Heart right ventricle (tissue), 16 donors: ENCODE data around the gene GLB1L3. TPM values are rescaled to one million over a fixed set of nuclear protein-coding genes. Genes with fewer than 3 reads are reported as not detected.

ENCODE experiments used
- ATAC-seq, 8 donors: fragments of 200-7000 bp; cut with Tn5 transposase; one replicate each; pipeline ENCODE4 v1.9.1; 2020; ENCODE audit warnings: mild to moderate bottlenecking in 8 of 8, moderate library complexity in 8 of 8, moderate number of reproducible peaks in 1 of 8
- DNase-seq, 2 donors: peaks; one replicate each; pipeline ENCODE4 v3.0.0-alpha.2; 2020
- H3K27ac ChIP-seq, 10 donors: fragments of 200-600 bp; sonication (generic) in 2 of 10; one replicate each; pipeline versions ENCODE4 v1.5.0 to v1.8.0; 2020 to 2022; ENCODE audit warnings: mild to moderate bottlenecking in 3 of 10
- H3K27me3 ChIP-seq, 7 donors: fragments of 200-600 bp; one replicate each; pipeline ENCODE4 v1.8.0; 2021 to 2022; ENCODE audit warnings: mild to moderate bottlenecking in 2 of 7
- H3K36me3 ChIP-seq, 9 donors: fragments of 200-600 bp; sonication (generic) in 1 of 9; one replicate each; pipeline versions ENCODE4 v1.5.0 to v1.8.0; 2020 to 2022; ENCODE audit warnings: mild to moderate bottlenecking in 2 of 9
- H3K4me1 ChIP-seq, 9 donors: fragments of 200-600 bp; sonication (generic) in 1 of 9; one replicate each; pipeline versions ENCODE4 v1.5.0 to v1.8.0; 2020 to 2022; ENCODE audit warnings: mild to moderate bottlenecking in 4 of 9
- H3K4me3 ChIP-seq, 10 donors: fragments of 200-600 bp; sonication (generic) in 2 of 10; one replicate each; pipeline versions ENCODE4 v1.5.0 to v1.8.0; 2020 to 2022; ENCODE audit warnings: mild to moderate bottlenecking in 7 of 10, moderate library complexity in 2 of 10
- H3K9me3 ChIP-seq, 11 donors: fragments of 200-600 bp in 10 of 11; sonication (generic) in 2 of 11; one replicate each; pipeline versions ENCODE4 v1.5.0 to v1.8.0; 2013 to 2022; ENCODE audit warnings: mild to moderate bottlenecking in 2 of 11, control low read depth in 1 of 11, moderate library complexity in 1 of 11
- CTCF ChIP-seq, 9 donors: fragments of 200-600 bp; sonication (generic) in 2 of 9; IDR thresholded peaks; one replicate each; pipeline versions ENCODE4 v1.5.0 to v1.8.0; 2021 to 2022; ENCODE audit warnings: antibody characterized with exemption in 9 of 9, mild to moderate bottlenecking in 5 of 9, moderate library complexity in 1 of 9
- WGBS, 2 donors: extraction: QIAGEN DNeasy Blood & Tissue Kit; methylation state at CpG; one replicate each; pipeline ENCODE4 v1.1.7; 2013; ENCODE audit warnings: inconsistent platforms in 1 of 2; 5-methylcytosine and 5-hydroxymethylcytosine counted together
- intact Hi-C, 10 donors: fragments of 100-400 bp; cut with DNase I; formaldehyde crosslinking; loops; one replicate each; pipeline versions ENCODE4 v1.11.1 to v1.14.2; 2022
- polyA plus RNA-seq, 2 donors: library from polyadenylated mRNA; stranded (reverse); fragments of 200-250 nt; gene quantifications; one replicate each; pipeline ENCODE4 v1.2.3, GENCODE V29; 2013
- total RNA-seq, 10 donors: library from RNA; stranded (reverse); fragmentation: NEBNext Ultra II Directional in 3 of 10; extraction: Animal tissue kit (Norgen Biotek cat#: 25700) in 3 of 10; gene quantifications; one replicate each; pipeline versions ENCODE4 v1.2.1 to v1.2.4, GENCODE V29; 2021 to 2023
- donor health status: Arrhythmogenic right ventricular cardiomyopathy.
- donor health status: ischemic (EF 13 %, LVEDD 7.1; RV severe dilation, severe dysfunction).
- donor health status: healthy with polysubstance abuse.
- donor health status: DM: no; HTN: yes; CAD: no.
- donor health status: DM: no; HTN: no; CAD: no.
- donor health status: ischemic (EF 25% LVEDD 6.9; RV normal size, moderate dysfunction).
- donor health status: ischemic (EF 25% LVEDD 5.7; RV mildly dilated, moderate dysfunction).
- donor health status: healthy.
- donor health status: DM: yes; HTN: yes; CAD: no.
- donor health status: Ischemic cardiomyopathy.
- donor health status: ischemic (EF 35%, LVEDD 5.7; RV mildly dilated, moderate dysfunction).
- donor health status: nonischemic (EF 11% LVEDD 7.7; RV severe dilation, severe dysfunction).
- donor health status: DM: yes; HTN: yes; CAD: no.
- donor health status: PGD.
- donor health status: ischemic (EF 29% LVEDD 5.4; RV normal size, mild dysfunction).
- donor health status: nonischemic (EF 23%, LVEDD 6.1; RV moderate dilation, normal function).

The GLB1L3 gene
- total and polyA plus RNA-seq, 12 donors, result not detected

- no peak for ATAC-seq
- intact Hi-C loops, result no loop called here
- WGBS, 2 donors, result 74 to 77% methylated on average over 7 of the region's 7 CpGs
Observed at GRCh38 chr11:134333312-134333711, 57.1 kb downstream of the GLB1L3 start.

GRCh38 chr11:134333946-134334345 lies 57.8 kb downstream of the GLB1L3 start:
- no peak for TF ChIP-seq CTCF (IDR thresholded peaks at IDR 0.05)
- ATAC-seq (no peak), DNase-seq (no peak)
- 45 to 65% methylated on average over 3 of the region's 3 CpGs for WGBS, 2 donors
- intact Hi-C loops, result no loop called here
- Histone ChIP-seq H3K27ac (no peak overlapping the region), H3K9me3 (no peaks in the 10 kb centered on the region), H3K4me3 (no peak overlapping the region), H3K27me3 (peaks cover 0 to 47% (median 35%) of the 10 kb centered on the region in 7 donors), H3K36me3 (no peaks in the 10 kb centered on the region), H3K4me1 (peaks cover 5 to 21% (median 14%) of the 10 kb centered on the region in 9 donors)

More at GRCh38 chr11:134333312-134333711, 57.1 kb downstream of the GLB1L3 start:
- Histone ChIP-seq H3K36me3 (no peaks in the 10 kb centered on the region), H3K4me1 (peaks cover 5 to 21% (median 14%) of the 10 kb centered on the region in 9 donors), H3K27me3 (peaks cover 0 to 47% (median 35%) of the 10 kb centered on the region in 7 donors), H3K27ac (no peak overlapping the region), H3K4me3 (no peak overlapping the region), H3K9me3 (no peaks in the 10 kb centered on the region)
- DNase-seq, result no peak
- no peak for TF ChIP-seq CTCF (IDR thresholded peaks at IDR 0.05)

GRCh38 chr11:134334796-134335571 lies 58.8 kb downstream of the GLB1L3 start:
- no peak for ATAC-seq
- Histone ChIP-seq H3K9me3 (no peaks in the 10 kb centered on the region), H3K27me3 (peaks cover 0 to 45% (median 35%) of the 10 kb centered on the region in 7 donors), H3K36me3 (no peaks in the 10 kb centered on the region), H3K4me3 (no peak overlapping the region), H3K4me1 (peaks cover 5 to 21% (median 14%) of the 10 kb centered on the region in 9 donors), H3K27ac (no peak overlapping the region)
- no peak for DNase-seq
- no peak for TF ChIP-seq CTCF (IDR thresholded peaks at IDR 0.05)
- intact Hi-C loops, result no loop called here
- WGBS, 2 donors, result 86 to 89% methylated on average over 10 of the region's 10 CpGs

GRCh38 chr11:134337051-134337450 lies 60.9 kb downstream of the GLB1L3 start:
- TF ChIP-seq CTCF (IDR thresholded peaks at IDR 0.05), result no peak
- H3K27me3 ChIP-seq, result peaks cover 0 to 30% (median 19%) of the 10 kb centered on the region in 7 donors
- H3K4me3 ChIP-seq, result no peak overlapping the region
- no peak for DNase-seq
- no peaks in the 10 kb centered on the region for H3K9me3 ChIP-seq
- no peak overlapping the region for H3K27ac ChIP-seq
- peaks cover 2 to 7% (median 5%) of the 10 kb centered on the region in 9 donors for H3K4me1 ChIP-seq
- no peaks in the 10 kb centered on the region for H3K36me3 ChIP-seq
- no peak for ATAC-seq
- WGBS, 2 donors, result 92 to 95% methylated on average over 4 of the region's 4 CpGs
- intact Hi-C loops, result no loop called here
